MCF 10A (cell line): ENCODE results near the gene MRPL3. TPM values are rescaled to one million over a fixed set of nuclear protein-coding genes. Genes with fewer than 3 reads are reported as not detected.
"Not testable (repeated sequence)": the region's sequence is repeated elsewhere in the genome, so short reads cannot be mapped to it uniquely, and the experiment has no call there.

Experiments used
- BruUV-seq: library from RNA; stranded (reverse); fragments of 400-500 nt; replicated peaks from 2 replicates; lab custom pipeline; 2021; lab: Mats Ljungman, UMichigan
- CTCF ChIA-PET: fragments of 300-600 bp; sonication (Branson Sonifier 250); formaldehyde crosslinking; extraction: SDS; loops from one replicate; lab custom pipeline; 2021; ENCODE audit warnings: antibody characterized with exemption, inconsistent platforms; lab: Yijun Ruan, JAX
- POLR2A ChIA-PET: fragments of 300-600, 350-650 bp; sonication (Branson Sonifier 250); formaldehyde crosslinking; extraction: SDS; loops from one replicate; lab custom pipeline; 2020; ENCODE audit warnings: antibody characterized with exemption, inconsistent platforms; lab: Yijun Ruan, JAX
- DNase-seq: peaks from one replicate; pipeline ENCODE4 v3.0.0-alpha.2; 2018; ENCODE audit not compliant: unreplicated experiment
- H3K27ac Mint-ChIP-seq: one replicate; pipeline ENCODE4 v1.8.0; 2022; ENCODE audit warnings: mild to moderate bottlenecking, low read depth, mixed read lengths; ENCODE audit not compliant: unreplicated experiment
- H3K27me3 Mint-ChIP-seq: one replicate; pipeline ENCODE4 v1.8.0; 2022; ENCODE audit warnings: mixed read lengths; ENCODE audit not compliant: insufficient read depth, unreplicated experiment
- H3K36me3 Mint-ChIP-seq: one replicate; pipeline ENCODE4 v1.8.0; 2022; ENCODE audit warnings: mild to moderate bottlenecking, moderate library complexity, mixed read lengths; ENCODE audit not compliant: insufficient read depth, unreplicated experiment
- H3K4me1 Mint-ChIP-seq: one replicate; pipeline ENCODE4 v1.8.0; 2022; ENCODE audit warnings: mixed read lengths; ENCODE audit not compliant: insufficient read depth, unreplicated experiment
- H3K4me3 Mint-ChIP-seq: one replicate; pipeline ENCODE4 v1.8.0; 2022; ENCODE audit warnings: mild to moderate bottlenecking, moderate library complexity, mixed read lengths; ENCODE audit not compliant: unreplicated experiment
- H3K9me3 Mint-ChIP-seq: one replicate; pipeline ENCODE4 v1.8.0; 2022; ENCODE audit warnings: mixed read lengths; ENCODE audit not compliant: unreplicated experiment
- intact Hi-C: fragments of 100-400 bp; cut with micrococcal nuclease; formaldehyde crosslinking; loops from 2 replicates; pipeline ENCODE4 v1.14.1; 2022
- total RNA-seq: library from RNA; stranded (reverse); gene quantifications from 2 replicates; pipeline ENCODE4 v1.2.3, GENCODE V29; 2022
- TF ChIP-seq, protein P1 (sequence below): fragments of 200-600 bp; IDR thresholded peaks from one replicate; pipeline ENCODE4 v1.8.0; 2022; ENCODE audit warnings: antibody characterized with exemption, mild to moderate bottlenecking; ENCODE audit not compliant: unreplicated experiment

MRPL3 gene
- total RNA-seq, 1 experiment from 2014 or later, result 179 TPM

DNA sequence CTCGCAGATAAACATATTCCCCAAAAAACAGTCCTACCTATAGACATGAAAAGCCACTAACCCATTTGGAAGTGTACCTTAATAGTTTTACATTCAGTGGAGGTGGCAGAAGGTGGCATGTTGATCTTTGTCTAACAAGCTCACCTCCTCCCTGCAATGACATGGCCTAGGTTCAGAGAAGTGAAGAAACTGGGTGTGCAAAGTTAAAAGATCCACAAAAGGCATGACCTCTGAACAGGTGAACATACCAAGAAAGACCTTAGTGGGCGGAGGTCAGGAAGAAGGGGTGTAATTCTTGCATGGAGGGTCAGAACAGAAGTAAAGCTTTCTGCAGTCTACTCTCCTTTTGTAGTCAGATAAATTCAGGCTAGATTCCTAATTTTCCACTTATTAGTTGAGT, 822 bp downstream of the MRPL3 start:
- peak; percentile 18 for DNase-seq
- Mint-ChIP-seq H3K27ac (peak overlapping the region; percentile 91), H3K9me3 (no peaks in the 10 kb centered on the region), H3K4me1 (peaks cover 21% of the 10 kb centered on the region), H3K27me3 (no peaks in the 10 kb centered on the region), H3K36me3 (peaks cover 43% of the 10 kb centered on the region), H3K4me3 (peak overlapping the region; percentile 95)
- CTCF ChIA-PET, result no interaction called here
- BruUV-seq, result no TSS peak
- POLR2A ChIA-PET, result interaction anchor here (0.6 to 2.0 kb wide), 6 partner anchors 9 to 475 kb away, joined by 3 to 11 read pairs (median 6); partner anchors contain the start of genes ASTE1, NEK11 and NUDT16
- intact Hi-C loops, result loop anchor here (2.0 to 5.0 kb wide), 2 partner anchors 120 to 475 kb away; partner anchors contain the start of genes ASTE1, NEK11 and NUDT16
- TF ChIP-seq, protein P1, sequence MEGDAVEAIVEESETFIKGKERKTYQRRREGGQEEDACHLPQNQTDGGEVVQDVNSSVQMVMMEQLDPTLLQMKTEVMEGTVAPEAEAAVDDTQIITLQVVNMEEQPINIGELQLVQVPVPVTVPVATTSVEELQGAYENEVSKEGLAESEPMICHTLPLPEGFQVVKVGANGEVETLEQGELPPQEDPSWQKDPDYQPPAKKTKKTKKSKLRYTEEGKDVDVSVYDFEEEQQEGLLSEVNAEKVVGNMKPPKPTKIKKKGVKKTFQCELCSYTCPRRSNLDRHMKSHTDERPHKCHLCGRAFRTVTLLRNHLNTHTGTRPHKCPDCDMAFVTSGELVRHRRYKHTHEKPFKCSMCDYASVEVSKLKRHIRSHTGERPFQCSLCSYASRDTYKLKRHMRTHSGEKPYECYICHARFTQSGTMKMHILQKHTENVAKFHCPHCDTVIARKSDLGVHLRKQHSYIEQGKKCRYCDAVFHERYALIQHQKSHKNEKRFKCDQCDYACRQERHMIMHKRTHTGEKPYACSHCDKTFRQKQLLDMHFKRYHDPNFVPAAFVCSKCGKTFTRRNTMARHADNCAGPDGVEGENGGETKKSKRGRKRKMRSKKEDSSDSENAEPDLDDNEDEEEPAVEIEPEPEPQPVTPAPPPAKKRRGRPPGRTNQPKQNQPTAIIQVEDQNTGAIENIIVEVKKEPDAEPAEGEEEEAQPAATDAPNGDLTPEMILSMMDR, result no peak

DNA sequence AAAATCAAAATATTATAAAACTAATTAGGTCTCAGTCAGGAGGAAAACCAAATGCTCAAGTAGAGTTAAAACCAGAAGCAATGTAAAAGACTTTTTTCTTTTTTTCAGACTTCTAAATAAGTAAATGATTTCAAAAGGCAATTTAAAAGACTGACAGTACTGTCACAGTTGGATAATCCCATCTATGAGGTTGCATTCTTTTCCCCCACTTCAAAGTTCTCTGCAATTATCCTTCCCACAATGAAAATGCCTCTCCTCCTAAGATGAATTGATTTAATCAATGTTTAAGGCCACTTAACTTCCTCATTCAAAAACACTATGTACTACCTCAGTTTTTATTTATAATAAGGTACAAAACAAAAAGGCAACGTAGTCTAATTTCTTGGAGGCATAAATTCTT, 8.1 kb downstream of the MRPL3 start:
- Mint-ChIP-seq H3K36me3 (peaks cover 70% of the 10 kb centered on the region), H3K4me1 (peaks cover 17% of the 10 kb centered on the region), H3K27me3 (no peaks in the 10 kb centered on the region), H3K4me3 (no peak overlapping the region), H3K9me3 (no peaks in the 10 kb centered on the region), H3K27ac (no peak overlapping the region)
- no peak for DNase-seq
- POLR2A ChIA-PET, result no interaction called here
- TF ChIP-seq, protein P1, result no peak
- BruUV-seq, result no TSS peak
- CTCF ChIA-PET, result no interaction called here
- intact Hi-C loops, result no loop called here

DNA sequence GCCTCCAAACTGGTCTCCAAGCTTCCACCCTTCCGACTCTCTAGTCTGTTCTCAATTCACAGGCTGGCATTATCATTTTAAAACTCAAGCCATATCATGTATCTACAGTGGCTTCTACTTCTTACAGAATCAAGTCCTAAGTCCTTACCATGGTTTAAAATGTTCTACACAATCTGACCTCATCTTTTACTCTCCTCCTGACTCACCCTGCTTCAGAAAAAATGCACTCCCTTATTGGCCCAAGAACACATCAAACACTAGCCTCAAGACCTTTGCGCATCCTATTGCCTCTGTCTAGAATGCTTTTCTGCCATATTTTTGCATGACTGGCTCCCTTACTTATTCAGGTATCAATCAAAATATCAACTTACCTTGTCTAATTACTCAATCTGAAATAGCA, 11.0 kb downstream of the MRPL3 start:
- Mint-ChIP-seq H3K27me3 (no peaks in the 10 kb centered on the region), H3K9me3 (no peaks in the 10 kb centered on the region), H3K36me3 (peaks cover 42% of the 10 kb centered on the region)

DNA sequence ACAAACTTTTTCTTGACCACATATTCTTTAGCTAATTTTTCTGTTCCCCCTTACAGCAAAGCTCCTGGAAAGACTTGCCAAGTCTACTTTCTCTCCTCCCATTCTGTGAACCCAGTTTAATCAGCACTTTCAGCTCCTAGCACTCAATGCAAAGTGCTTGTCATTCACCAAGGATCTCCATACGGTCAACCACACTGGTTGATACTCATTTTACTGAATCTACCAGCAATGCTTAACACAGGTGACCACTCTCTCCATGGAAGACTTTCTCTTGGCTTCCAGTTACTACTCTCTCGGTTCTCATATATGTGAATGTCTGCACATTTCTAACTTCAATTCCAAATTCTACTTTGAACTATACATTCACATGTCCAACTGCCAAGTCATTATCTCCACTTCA, 11.7 kb downstream of the MRPL3 start:
- TF ChIP-seq, protein P1, result no peak
- DNase-seq, result no peak
- Mint-ChIP-seq H3K4me1 (peaks cover 6% of the 10 kb centered on the region), H3K27ac (no peak overlapping the region), H3K9me3 (no peaks in the 10 kb centered on the region), H3K27me3 (no peaks in the 10 kb centered on the region), H3K4me3 (no peak overlapping the region), H3K36me3 (peaks cover 42% of the 10 kb centered on the region)
- intact Hi-C loops, result no loop called here
- CTCF ChIA-PET, result no interaction called here
- POLR2A ChIA-PET, result interaction anchor here (0.7 to 1.1 kb wide), 4 partner anchors 10 to 926 kb away, joined by 3 read pairs; partner anchors contain the start of gene DNAJC13
- no TSS peak for BruUV-seq

More for the DNA sequence above, 11.0 kb downstream of the MRPL3 start:
- no peak overlapping the region for H3K27ac Mint-ChIP-seq
- TF ChIP-seq, protein P1, result no peak
- CTCF ChIA-PET, result interaction anchor here (0.6 kb wide), 1 partner anchor 657 kb away, joined by 3 read pairs; no protein-coding TSS in a partner anchor
- intact Hi-C loops, result no loop called here
- BruUV-seq, result no TSS peak
- POLR2A ChIA-PET, result interaction anchor here (1.1 kb wide), 1 partner anchor 9 kb away, joined by 3 read pairs; no protein-coding TSS in a partner anchor
- peaks cover 11% of the 10 kb centered on the region for H3K4me1 Mint-ChIP-seq
- no peak for DNase-seq
- H3K4me3 Mint-ChIP-seq, result no peak overlapping the region

DNA sequence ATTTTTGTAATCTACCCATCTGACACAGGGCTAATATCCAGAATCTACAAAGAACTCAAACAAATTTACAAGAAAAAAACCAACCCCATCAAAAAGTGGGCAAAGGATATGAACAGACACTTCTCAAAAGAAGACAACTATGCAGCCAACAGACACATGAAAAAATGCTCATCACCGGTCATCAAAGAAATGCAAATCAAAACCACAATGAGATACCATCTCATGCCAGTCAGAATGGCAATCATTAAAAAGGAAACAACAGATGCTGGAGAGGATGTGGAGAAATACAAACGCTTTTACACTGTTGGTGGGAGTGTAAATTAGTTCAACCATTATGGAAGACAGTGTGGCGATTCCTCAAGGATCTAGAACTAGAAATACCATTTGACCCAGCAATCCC, 16.2 kb downstream of the MRPL3 start:
- H3K27me3 Mint-ChIP-seq, BruUV-seq, H3K9me3 Mint-ChIP-seq, H3K4me1 Mint-ChIP-seq, H3K4me3 Mint-ChIP-seq, POLR2A ChIA-PET, intact Hi-C loops, DNase-seq, CTCF ChIA-PET, H3K27ac Mint-ChIP-seq: not testable (repeated sequence)
- peaks cover 46% of the 10 kb centered on the region for H3K36me3 Mint-ChIP-seq
